Measurements from ENCODE around the gene ADGRV1. TPM values are rescaled to one million over a fixed set of nuclear protein-coding genes. Genes with fewer than 3 reads are reported as not detected.

Gene ADGRV1
- total RNA-seq, 1 experiment from 2014 or later: not detected

DNA sequence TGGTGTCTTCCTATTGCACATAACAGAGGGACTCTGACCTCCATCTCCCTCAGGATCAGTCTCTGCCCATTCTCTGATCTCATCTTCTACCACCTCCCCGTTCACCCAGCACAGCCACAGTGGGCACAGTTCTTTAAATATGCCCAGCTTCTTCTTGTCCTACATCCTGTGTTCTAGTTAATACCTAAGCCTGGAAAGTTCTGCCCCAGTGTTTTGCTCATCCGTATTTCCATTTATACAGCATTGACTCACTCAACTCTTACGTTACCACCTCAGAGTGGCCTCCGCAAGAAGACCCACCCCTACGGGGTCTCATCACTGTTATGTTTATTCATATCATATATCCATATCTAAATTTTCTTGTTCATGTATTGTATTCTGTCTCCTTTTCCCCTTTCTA, 315.5 kb downstream of the ADGRV1 start:
- Mint-ChIP-seq H3K36me3 (ENCODE audit: insufficient read depth, unreplicated experiment) (no peaks in the 10 kb centered on the region), H3K4me1 (ENCODE audit: insufficient read depth, unreplicated experiment) (peaks cover 14% of the 10 kb centered on the region), H3K4me3 (ENCODE audit: unreplicated experiment) (no peak overlapping the region), H3K9me3 (ENCODE audit: unreplicated experiment) (no peaks in the 10 kb centered on the region), H3K27me3 (ENCODE audit: insufficient read depth, unreplicated experiment) (no peaks in the 10 kb centered on the region), H3K27ac (ENCODE audit: low read depth, unreplicated experiment) (peak overlapping the region; percentile 7)
- BruUV-seq (replicated peaks): no TSS peak
- intact Hi-C loops (cut with micrococcal nuclease): no loop called here
- POLR2A ChIA-PET: interaction anchor here (1.0 to 2.2 kb wide), 6 partner anchors 13 to 509 kb away, joined by 3 to 26 read pairs (median 6); partner anchors contain the start of gene ARRDC3
- TF ChIP-seq, protein P1, sequence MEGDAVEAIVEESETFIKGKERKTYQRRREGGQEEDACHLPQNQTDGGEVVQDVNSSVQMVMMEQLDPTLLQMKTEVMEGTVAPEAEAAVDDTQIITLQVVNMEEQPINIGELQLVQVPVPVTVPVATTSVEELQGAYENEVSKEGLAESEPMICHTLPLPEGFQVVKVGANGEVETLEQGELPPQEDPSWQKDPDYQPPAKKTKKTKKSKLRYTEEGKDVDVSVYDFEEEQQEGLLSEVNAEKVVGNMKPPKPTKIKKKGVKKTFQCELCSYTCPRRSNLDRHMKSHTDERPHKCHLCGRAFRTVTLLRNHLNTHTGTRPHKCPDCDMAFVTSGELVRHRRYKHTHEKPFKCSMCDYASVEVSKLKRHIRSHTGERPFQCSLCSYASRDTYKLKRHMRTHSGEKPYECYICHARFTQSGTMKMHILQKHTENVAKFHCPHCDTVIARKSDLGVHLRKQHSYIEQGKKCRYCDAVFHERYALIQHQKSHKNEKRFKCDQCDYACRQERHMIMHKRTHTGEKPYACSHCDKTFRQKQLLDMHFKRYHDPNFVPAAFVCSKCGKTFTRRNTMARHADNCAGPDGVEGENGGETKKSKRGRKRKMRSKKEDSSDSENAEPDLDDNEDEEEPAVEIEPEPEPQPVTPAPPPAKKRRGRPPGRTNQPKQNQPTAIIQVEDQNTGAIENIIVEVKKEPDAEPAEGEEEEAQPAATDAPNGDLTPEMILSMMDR (IDR thresholded peaks at IDR 0.05; ENCODE audit: unreplicated experiment): no peak
- no peak for DNase-seq (ENCODE audit: unreplicated experiment)
- CTCF ChIA-PET: interaction anchor here (1.0 to 1.5 kb wide), 3 partner anchors 13 to 109 kb away, joined by 3 to 5 read pairs (median 3); no protein-coding TSS in a partner anchor

DNA sequence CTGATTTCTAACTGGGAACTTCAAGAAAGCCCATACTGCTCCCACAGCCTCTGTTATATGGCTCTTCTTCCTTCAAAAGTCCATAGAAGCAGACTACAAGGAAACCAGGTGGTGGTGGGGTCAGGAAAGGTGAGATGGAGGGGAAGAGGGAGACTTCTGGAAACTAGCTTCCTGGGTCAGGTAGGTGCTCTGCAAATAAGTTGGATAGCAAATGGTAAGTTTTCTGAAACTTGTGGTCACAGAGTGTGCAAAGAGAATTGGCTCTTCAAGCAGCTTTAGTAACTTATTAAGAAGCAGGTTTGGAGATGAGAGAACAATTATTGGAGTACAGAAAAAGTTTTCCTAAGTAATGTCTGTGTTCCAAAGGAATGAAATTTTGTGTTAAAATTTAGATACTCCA, 316.9 kb downstream of the ADGRV1 start:
- H3K27me3 Mint-ChIP-seq (ENCODE audit: insufficient read depth, unreplicated experiment): no peaks in the 10 kb centered on the region
- no peak for DNase-seq (ENCODE audit: unreplicated experiment)
- TF ChIP-seq, protein P1 (IDR thresholded peaks at IDR 0.05; ENCODE audit: unreplicated experiment): no peak
- no peaks in the 10 kb centered on the region for H3K9me3 Mint-ChIP-seq (ENCODE audit: unreplicated experiment)
- CTCF ChIA-PET: interaction anchor here (0.6 to 1.3 kb wide), 5 partner anchors 10 to 509 kb away, joined by 3 to 6 read pairs (median 3); no protein-coding TSS in a partner anchor
- H3K36me3 Mint-ChIP-seq (ENCODE audit: insufficient read depth, unreplicated experiment): no peaks in the 10 kb centered on the region
- POLR2A ChIA-PET: interaction anchor here (1.0 to 1.9 kb wide), 4 partner anchors 9 to 507 kb away, joined by 3 to 6 read pairs (median 5); partner anchors contain the start of gene ARRDC3
- H3K4me1 Mint-ChIP-seq (ENCODE audit: insufficient read depth, unreplicated experiment): peaks cover 14% of the 10 kb centered on the region
- H3K4me3 Mint-ChIP-seq (ENCODE audit: unreplicated experiment): no peak overlapping the region
- BruUV-seq (replicated peaks): no TSS peak
- intact Hi-C loops (cut with micrococcal nuclease): no loop called here
- H3K27ac Mint-ChIP-seq (ENCODE audit: low read depth, unreplicated experiment): no peak overlapping the region

DNA sequence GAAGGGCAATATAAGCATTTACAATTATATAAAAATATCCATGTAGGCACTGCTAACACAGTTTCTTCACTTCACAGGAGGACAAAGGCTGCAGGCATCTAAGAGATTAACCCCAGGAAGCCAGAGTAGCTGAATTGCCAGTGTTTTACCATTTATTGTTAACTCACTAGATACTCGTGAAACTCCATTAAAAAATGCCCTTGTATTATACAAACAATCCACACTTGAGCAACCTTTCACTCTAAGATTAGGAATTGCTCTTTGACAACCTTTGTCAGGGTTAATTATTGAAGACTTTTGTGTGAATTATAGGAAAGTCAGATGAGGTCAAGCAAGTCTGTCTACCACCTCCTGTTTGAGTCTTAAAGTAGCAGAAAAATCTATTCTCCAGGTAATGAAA, 317.8 kb downstream of the ADGRV1 start:
- Mint-ChIP-seq H3K4me1 (ENCODE audit: insufficient read depth, unreplicated experiment) (peaks cover 14% of the 10 kb centered on the region), H3K4me3 (ENCODE audit: unreplicated experiment) (no peak overlapping the region), H3K9me3 (ENCODE audit: unreplicated experiment) (no peaks in the 10 kb centered on the region), H3K27ac (ENCODE audit: low read depth, unreplicated experiment) (no peak overlapping the region), H3K36me3 (ENCODE audit: insufficient read depth, unreplicated experiment) (no peaks in the 10 kb centered on the region), H3K27me3 (ENCODE audit: insufficient read depth, unreplicated experiment) (no peaks in the 10 kb centered on the region)
- CTCF ChIA-PET: no interaction called here
- BruUV-seq (replicated peaks): no TSS peak
- TF ChIP-seq, protein P1 (IDR thresholded peaks at IDR 0.05; ENCODE audit: unreplicated experiment): no peak
- intact Hi-C loops (cut with micrococcal nuclease): no loop called here
- no peak for DNase-seq (ENCODE audit: unreplicated experiment)
- POLR2A ChIA-PET: interaction anchor here (1.0 to 1.4 kb wide), 2 partner anchors 9 to 503 kb away, joined by 3 to 5 read pairs; no protein-coding TSS in a partner anchor

DNA sequence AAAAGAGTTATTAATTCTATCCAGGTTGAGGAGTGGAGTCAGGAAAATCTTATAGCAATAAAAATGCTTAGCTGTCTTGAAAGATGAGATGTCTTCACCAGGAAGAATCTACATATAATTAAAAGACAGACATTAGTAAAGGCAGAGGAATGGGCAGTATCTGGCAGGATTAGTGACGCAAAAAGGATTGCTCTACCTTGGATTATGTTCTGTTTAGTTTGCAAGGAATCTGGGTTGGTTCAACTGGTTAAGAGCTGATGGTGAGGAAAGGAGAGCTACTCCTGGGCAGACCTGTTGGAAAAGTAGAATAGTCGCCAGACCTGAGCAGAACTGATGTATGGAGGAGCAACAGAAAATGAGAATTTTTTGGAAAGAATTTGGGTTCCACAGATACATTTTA, 318.5 kb downstream of the ADGRV1 start:
- H3K27me3 Mint-ChIP-seq (ENCODE audit: insufficient read depth, unreplicated experiment): no peaks in the 10 kb centered on the region
- H3K4me3 Mint-ChIP-seq (ENCODE audit: unreplicated experiment): no peak overlapping the region
- ChIA-PET CTCF (interaction anchor here (2.2 kb wide), 1 partner anchor 15 kb away, joined by 6 read pairs; no protein-coding TSS in a partner anchor), POLR2A (interaction anchor here (0.6 to 1.0 kb wide), 2 partner anchors 9 to 503 kb away, joined by 3 read pairs; no protein-coding TSS in a partner anchor)
- H3K27ac Mint-ChIP-seq (ENCODE audit: low read depth, unreplicated experiment): no peak overlapping the region
- H3K4me1 Mint-ChIP-seq (ENCODE audit: insufficient read depth, unreplicated experiment): peaks cover 14% of the 10 kb centered on the region
- DNase-seq (ENCODE audit: unreplicated experiment): no peak
- TF ChIP-seq, protein P1 (IDR thresholded peaks at IDR 0.05; ENCODE audit: unreplicated experiment): no peak
- intact Hi-C loops (cut with micrococcal nuclease): no loop called here
- no peaks in the 10 kb centered on the region for H3K36me3 Mint-ChIP-seq (ENCODE audit: insufficient read depth, unreplicated experiment)
- BruUV-seq (replicated peaks): no TSS peak
- no peaks in the 10 kb centered on the region for H3K9me3 Mint-ChIP-seq (ENCODE audit: unreplicated experiment)
